HG03135 (cell line): Measurements from ENCODE around the gene IMMP2L.
"Not testable (repeated sequence)": the region's sequence is repeated elsewhere in the genome, so short reads cannot be mapped to it uniquely, and the experiment has no call there.

ENCODE experiments used
- ATAC-seq: cut with Tn5 transposase; IDR thresholded peaks from one replicate; pipeline ENCODE4 v1.9.1; 2021; ENCODE audit warnings: mild to moderate bottlenecking, moderate library complexity; ENCODE audit not compliant: unreplicated experiment

The IMMP2L gene

GRCh38 chr7:111357691-111358090 lies 204.6 kb downstream of the IMMP2L start:
- ATAC-seq: no peak

- ATAC-seq: no peak
These were observed 205.4 kb downstream of the IMMP2L start for GRCh38 chr7:111356941-111357340.

- no peak for ATAC-seq
These were observed 210.0 kb downstream of the IMMP2L start for GRCh38 chr7:111352319-111352718.

- no peak for ATAC-seq
These were observed 216.1 kb downstream of the IMMP2L start for GRCh38 chr7:111346219-111346618.

- no peak for ATAC-seq
These were observed 219.3 kb downstream of the IMMP2L start for GRCh38 chr7:111343017-111343416.

GRCh38 chr7:111339006-111339405 lies 223.3 kb downstream of the IMMP2L start:
- ATAC-seq: no peak

- no peak for ATAC-seq
These were observed 229.3 kb downstream of the IMMP2L start for GRCh38 chr7:111333010-111333409.

- no peak for ATAC-seq
These were observed 232.1 kb downstream of the IMMP2L start for GRCh38 chr7:111330235-111330523.

- ATAC-seq: peak; percentile 65
These were observed 232.7 kb downstream of the IMMP2L start for GRCh38 chr7:111329367-111330234.

GRCh38 chr7:111328487-111328886 lies 233.8 kb downstream of the IMMP2L start:
- no peak for ATAC-seq

- no peak for ATAC-seq
These were observed 237.5 kb downstream of the IMMP2L start for GRCh38 chr7:111324776-111325175.

- ATAC-seq: peak; percentile 66
These were observed 238.1 kb downstream of the IMMP2L start for GRCh38 chr7:111324228-111324627.

- not testable (repeated sequence) for ATAC-seq
These were observed 238.6 kb downstream of the IMMP2L start for GRCh38 chr7:111323670-111324069.

- ATAC-seq: no peak
These were observed 242.2 kb downstream of the IMMP2L start for GRCh38 chr7:111320133-111320532.

GRCh38 chr7:111312966-111313365 lies 249.3 kb downstream of the IMMP2L start:
- no peak for ATAC-seq

GRCh38 chr7:111308691-111309090 lies 253.6 kb downstream of the IMMP2L start:
- no peak for ATAC-seq

GRCh38 chr7:111301891-111302290 lies 260.4 kb downstream of the IMMP2L start:
- no peak for ATAC-seq

- no peak for ATAC-seq
These were observed 267.8 kb downstream of the IMMP2L start for GRCh38 chr7:111294494-111294893.

- no peak for ATAC-seq
These were observed 270.2 kb downstream of the IMMP2L start for GRCh38 chr7:111292026-111292470.

GRCh38 chr7:111290982-111291381 lies 271.3 kb downstream of the IMMP2L start:
- no peak for ATAC-seq

GRCh38 chr7:111290419-111290818 lies 271.9 kb downstream of the IMMP2L start:
- no peak for ATAC-seq

- not testable (repeated sequence) for ATAC-seq
These were observed 273.9 kb downstream of the IMMP2L start for GRCh38 chr7:111288441-111288840.

GRCh38 chr7:111282626-111283025 lies 279.7 kb downstream of the IMMP2L start:
- no peak for ATAC-seq
